Hematopoietic multipotent progenitor cell treated with erythropoietin and hydrocortisone succinate and interleukin-3 and kit ligand, for 6 days (in vitro differentiated cells): ENCODE data around the gene NLGN3.
"Not testable (repeated sequence)": the region's sequence is repeated elsewhere in the genome, so short reads cannot be mapped to it uniquely, and the experiment has no call there.

Experiments
- DNase-seq: peaks from one replicate; pipeline ENCODE4 v3.0.0-alpha.2; 2015

Gene NLGN3

GRCh38 chrX:71173440-71173839 lies 28.8 kb downstream of the NLGN3 start:
- DNase-seq, result no peak

DNA sequence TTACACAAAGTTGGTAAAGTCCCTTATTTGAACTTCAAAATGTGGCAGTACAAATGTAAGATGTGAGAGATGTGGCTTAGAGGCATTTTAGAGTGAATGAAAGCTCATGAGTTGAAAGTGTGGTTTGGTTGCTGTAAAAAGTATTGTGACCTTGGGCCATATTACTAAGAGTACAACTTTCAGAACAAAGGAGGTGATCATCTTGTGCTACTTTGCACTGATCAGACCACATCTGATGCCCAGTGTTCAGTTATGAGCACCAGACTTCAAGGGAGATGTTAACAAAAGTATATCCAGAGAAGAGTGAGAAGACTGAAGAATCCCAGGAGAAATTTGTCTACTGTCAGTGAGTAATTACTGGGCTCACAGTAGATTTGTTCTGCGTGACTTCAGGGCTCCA lies 30.2 kb downstream of the NLGN3 start:
- DNase-seq, result no peak

- DNase-seq, result no peak
Observed at GRCh38 chrX:71175531-71175930, 30.9 kb downstream of the NLGN3 start.

DNA sequence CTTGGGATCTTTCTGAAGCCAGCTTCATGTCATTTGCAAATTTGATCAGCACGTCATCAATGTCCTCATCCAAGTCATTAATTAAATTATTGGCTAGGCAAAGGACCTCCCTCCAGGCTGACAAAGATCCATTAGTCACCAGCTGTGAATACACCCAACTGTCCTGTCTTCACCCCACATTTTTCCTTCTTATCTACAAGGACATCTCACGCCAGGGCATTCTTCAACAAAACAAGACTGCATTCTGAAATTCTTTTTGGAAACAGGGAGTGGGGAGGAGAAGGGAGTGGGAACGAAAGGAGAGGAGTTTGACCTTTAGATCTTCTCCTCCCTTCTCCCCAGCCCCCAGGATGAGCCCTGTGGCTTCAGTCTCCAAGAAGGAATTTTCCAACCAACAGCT lies 32.7 kb downstream of the NLGN3 start:
- DNase-seq, result no peak

DNA sequence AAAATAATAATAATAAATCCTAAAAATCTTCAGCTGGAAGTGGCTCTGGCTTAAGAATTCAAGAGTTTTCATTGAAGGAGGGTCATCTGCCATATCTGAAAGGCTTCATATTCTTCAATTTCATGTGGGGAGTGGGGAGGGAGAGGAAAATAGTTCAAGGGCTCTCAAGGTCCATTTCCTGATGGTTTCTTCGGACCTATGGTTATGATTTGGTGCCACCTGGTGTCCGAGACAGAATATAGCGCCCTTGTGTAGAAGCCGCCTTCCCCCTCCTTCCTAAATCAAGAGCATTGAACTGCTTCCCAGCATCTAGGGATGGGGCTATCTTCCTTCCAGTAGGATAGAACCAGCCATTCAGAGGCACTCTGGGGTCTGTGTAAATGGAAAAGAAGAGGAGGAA lies 34.3 kb downstream of the NLGN3 start:
- DNase-seq, result peak; percentile 81

GRCh38 chrX:71180579-71181265 lies 36.1 kb downstream of the NLGN3 start:
- DNase-seq, result not testable (repeated sequence)

- DNase-seq, result peak; percentile 58
Observed at GRCh38 chrX:71181558-71181909, 36.9 kb downstream of the NLGN3 start.

DNA sequence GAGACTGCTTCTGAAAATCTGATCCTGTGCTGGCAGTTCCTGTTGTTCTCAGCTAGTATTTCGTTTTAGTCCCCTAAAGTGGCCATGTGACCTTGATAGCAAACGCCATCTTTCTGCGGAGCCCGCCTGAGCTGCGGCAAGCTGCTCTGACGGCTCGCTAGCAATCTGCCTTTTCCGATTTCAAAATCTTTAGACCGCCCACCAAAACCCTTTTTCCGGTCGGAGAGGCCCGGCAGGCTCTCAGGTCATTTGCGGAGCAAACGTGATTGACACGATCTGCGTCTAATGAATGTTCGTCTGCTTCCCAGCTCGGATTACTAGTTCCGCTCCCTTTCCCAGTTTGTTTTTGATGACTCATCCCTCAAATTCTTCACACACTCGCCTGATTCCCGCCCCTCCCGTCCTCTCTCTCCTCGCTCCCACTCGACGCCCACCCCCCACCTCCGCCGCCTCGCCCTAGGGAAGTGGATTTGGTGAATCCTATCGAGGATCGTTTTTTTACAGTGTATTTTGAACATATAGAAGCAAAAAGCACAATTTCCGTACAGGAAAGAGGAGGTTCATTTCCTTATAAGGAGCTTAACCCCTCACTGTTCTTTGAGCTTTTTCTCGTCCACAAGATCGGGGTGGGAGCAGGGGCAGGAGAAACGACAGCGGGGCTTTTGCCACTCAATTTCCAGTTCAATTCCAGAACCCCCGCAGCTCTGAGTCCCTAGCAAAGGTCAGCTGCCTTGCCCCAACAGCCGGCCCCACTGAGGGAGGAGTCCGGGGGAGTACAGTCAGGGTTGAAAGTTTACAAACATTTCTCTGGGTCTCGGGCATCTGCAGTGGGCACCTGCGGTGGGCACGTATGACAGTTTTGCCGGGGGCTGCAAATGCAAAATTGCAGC lies 37.5 kb downstream of the NLGN3 start:
- DNase-seq, result peak; percentile 96

GRCh38 chrX:71182871-71183270 lies 38.2 kb downstream of the NLGN3 start:
- DNase-seq, result no peak

GRCh38 chrX:71183341-71183740 lies 38.7 kb downstream of the NLGN3 start:
- no peak for DNase-seq

DNA sequence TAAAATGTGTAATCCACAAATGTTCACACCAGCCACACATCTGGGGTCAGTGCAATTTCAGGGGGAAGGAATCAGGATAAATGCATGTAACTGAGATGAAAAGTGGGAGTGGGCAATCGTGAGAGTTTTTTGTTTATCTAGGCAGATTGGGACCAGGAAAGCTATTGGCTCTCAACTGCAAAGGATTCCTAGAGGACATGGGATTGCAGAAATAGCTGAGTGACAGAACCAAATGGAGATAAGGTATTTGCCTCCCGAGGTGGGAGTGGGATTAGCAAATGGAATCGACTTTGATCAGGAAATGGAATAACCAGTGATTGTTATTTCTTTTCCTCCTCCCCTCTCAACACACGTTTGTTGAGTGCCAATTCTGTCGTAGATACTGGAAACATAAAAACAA lies 39.5 kb downstream of the NLGN3 start:
- no peak for DNase-seq

DNA sequence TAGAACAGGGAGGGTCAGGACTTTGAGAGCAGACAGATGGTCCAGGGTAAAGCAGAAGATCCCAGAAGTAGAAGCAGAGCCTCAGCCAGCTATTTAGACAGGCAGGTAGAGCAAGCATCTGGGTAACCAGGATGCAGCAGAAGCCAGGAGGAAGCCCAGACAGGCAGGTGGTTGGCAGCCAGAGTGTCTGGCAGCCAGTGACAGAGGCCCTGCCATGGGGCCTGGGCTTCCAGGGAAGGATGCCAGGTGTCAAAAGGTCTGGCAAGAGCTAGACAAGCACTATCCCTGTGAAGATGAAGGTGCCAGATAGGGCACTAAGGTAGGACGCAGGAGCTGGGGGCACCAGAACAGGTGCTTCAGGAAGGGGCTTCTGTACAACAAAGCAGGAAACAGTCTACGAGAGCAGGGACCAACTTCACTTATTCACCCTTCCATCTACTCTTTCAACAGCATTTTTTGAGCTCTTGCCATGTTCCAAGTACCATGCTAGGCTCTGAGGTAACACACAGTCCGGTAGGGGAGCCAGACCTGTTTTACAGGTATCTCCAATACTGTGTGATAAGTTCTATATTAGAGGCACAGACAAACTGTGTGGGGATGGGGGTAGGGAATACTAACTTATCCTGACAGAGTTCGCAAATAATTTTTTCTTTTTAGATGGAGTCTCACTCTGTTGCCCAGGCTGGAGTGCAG lies 40.3 kb downstream of the NLGN3 start:
- no peak for DNase-seq

DNA sequence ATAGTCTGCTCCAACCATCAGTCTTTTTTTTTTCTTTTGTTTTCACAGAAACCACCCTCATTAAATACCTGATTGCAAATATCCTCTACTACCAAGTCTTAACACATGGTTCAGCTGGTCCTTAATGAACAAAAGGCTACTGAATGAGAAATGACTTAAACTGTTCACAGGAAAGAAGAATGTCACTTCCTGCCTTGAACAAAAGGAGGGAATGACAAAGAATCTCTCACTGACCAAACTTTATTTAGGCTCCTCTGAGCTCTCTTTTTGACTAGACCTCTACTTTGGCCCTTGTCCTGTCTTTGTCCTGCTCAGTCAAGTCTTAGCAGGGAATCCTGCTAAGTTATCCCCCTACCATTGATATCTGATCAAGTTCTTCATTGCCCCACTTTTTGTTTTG lies 46.6 kb downstream of the NLGN3 start:
- DNase-seq, result no peak

GRCh38 chrX:71195964-71196649 lies 51.5 kb downstream of the NLGN3 start:
- no peak for DNase-seq

GRCh38 chrX:71198066-71198465 lies 53.4 kb downstream of the NLGN3 start:
- DNase-seq, result peak; percentile 48

GRCh38 chrX:71199252-71200008 lies 54.8 kb downstream of the NLGN3 start:
- DNase-seq, result no peak

DNA sequence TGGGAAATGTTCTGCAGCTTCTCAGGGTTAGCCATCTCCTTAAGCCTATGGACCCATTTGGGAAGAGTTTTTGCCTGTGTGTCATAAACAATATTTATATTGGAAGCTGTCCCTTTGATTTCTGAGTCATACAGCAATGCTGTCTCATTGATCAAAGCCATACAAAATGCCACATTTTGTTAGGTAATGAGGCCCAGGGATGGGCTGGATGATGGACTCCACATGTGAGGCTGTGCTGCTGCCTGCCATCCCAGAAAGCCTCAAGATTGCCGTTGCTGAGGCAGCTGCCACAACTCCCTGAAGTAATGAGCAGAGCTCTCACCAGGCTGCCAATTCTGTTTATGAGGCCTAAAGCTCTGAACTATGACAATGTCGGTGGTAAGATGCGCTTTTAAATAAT lies 66.2 kb downstream of the NLGN3 start:
- DNase-seq, result no peak

GRCh38 chrX:71212536-71212935 lies 67.9 kb downstream of the NLGN3 start:
- no peak for DNase-seq

GRCh38 chrX:71214152-71214551 lies 69.5 kb downstream of the NLGN3 start:
- no peak for DNase-seq

GRCh38 chrX:71214604-71215337 lies 70.1 kb downstream of the NLGN3 start:
- DNase-seq, result no peak

GRCh38 chrX:71215338-71215912 lies 70.8 kb downstream of the NLGN3 start:
- DNase-seq, result no peak
